ENCODE measurements around the gene LSM5.

DNA sequence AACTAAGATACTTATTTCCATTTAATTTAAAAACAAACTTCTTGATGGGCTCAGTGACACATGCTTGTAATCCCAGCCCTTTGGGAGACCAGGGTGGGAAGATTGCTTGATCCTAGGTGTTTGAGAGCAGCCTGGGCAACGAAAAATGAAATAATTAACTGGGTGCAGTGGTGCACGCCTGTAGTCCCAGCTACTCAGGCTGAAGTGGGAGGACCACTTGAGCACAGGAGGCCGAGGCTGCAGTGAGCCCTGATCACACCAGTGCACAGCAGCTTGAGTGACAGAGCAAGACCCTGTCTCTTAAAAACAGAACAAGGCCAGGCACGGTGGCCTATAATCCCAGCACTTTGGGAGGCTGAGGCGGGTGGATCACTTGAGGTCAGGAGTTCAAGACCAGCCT is 42.5 kb upstream of the LSM5 start:
- TF ChIP-seq GATA2 (IDR thresholded peaks at IDR 0.05; ENCODE audit: low read depth, low read length) (no peak), GATA3 (IDR thresholded peaks at IDR 0.05; ENCODE audit: low read depth, low read length) (no peak)

Data from SH-SY5Y (cell line).